ENCODE results near the gene PHACTR1. TPM values are rescaled to one million over a fixed set of nuclear protein-coding genes. Genes with fewer than 3 reads are reported as not detected.

PHACTR1 gene
- total RNA-seq, 2 experiments from 2014 or later, result 1.3 to 2.3 TPM

GRCh38 chr6:12916006-12916405, 199.4 kb downstream of the PHACTR1 start:
- Mint-ChIP-seq H3K4me3 (no peak overlapping the region), H3K4me1 (ENCODE audit: low read depth) (no peaks in the 10 kb centered on the region), H3K36me3 (ENCODE audit: low read depth) (no peaks in the 10 kb centered on the region), H3K27me3 (no peaks in the 10 kb centered on the region), H3K9me3 (no peaks in the 10 kb centered on the region), H3K27ac (no peak overlapping the region)
- intact Hi-C loops (cut with DNase I, micrococcal nuclease), result no loop called here
- DNase-seq, result peak in 2 of 14 experiments; percentile 12 to 25
- Histone ChIP-seq H3K36me3 (ENCODE audit: insufficient read depth, low read length) (no peaks in the 10 kb centered on the region), H3K27ac (ENCODE audit: low read depth in 1 of 2, low read length in 2 of 2) (no peak overlapping the region), H3K4me1 (ENCODE audit: insufficient read depth, low read length) (no peaks in the 10 kb centered on the region), H3K9me3 (ENCODE audit: control insufficient read depth in 1 of 2, insufficient read depth in 1 of 2, low read length in 2 of 2) (no peaks in the 10 kb centered on the region), H3K27me3 (ENCODE audit: control insufficient read depth in 1 of 2, insufficient read depth in 2 of 2, low read length in 2 of 2) (peaks cover 0 to 2% of the 10 kb centered on the region in 2 experiments), H3K4me3 (ENCODE audit: low read length) (no peak overlapping the region)
- ChIA-PET POLR2A (no interaction called here), CTCF (no interaction called here)
- TF ChIP-seq, protein P1, sequence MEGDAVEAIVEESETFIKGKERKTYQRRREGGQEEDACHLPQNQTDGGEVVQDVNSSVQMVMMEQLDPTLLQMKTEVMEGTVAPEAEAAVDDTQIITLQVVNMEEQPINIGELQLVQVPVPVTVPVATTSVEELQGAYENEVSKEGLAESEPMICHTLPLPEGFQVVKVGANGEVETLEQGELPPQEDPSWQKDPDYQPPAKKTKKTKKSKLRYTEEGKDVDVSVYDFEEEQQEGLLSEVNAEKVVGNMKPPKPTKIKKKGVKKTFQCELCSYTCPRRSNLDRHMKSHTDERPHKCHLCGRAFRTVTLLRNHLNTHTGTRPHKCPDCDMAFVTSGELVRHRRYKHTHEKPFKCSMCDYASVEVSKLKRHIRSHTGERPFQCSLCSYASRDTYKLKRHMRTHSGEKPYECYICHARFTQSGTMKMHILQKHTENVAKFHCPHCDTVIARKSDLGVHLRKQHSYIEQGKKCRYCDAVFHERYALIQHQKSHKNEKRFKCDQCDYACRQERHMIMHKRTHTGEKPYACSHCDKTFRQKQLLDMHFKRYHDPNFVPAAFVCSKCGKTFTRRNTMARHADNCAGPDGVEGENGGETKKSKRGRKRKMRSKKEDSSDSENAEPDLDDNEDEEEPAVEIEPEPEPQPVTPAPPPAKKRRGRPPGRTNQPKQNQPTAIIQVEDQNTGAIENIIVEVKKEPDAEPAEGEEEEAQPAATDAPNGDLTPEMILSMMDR (IDR thresholded peaks at IDR 0.05), result no peak
- no peak for ATAC-seq (ENCODE audit: poor library complexity)

- no peaks in the 10 kb centered on the region for H3K4me1 Mint-ChIP-seq (ENCODE audit: low read depth)
- H3K27me3 ChIP-seq (ENCODE audit: control insufficient read depth in 1 of 2, insufficient read depth in 2 of 2, low read length in 2 of 2), result peaks cover 0 to 2% of the 10 kb centered on the region in 2 experiments
- no peak overlapping the region for H3K4me3 ChIP-seq (ENCODE audit: low read length)
- no peak for ATAC-seq (ENCODE audit: poor library complexity)
- ChIA-PET POLR2A (no interaction called here), CTCF (no interaction called here)
- TF ChIP-seq, protein P1 (IDR thresholded peaks at IDR 0.05), result no peak
- no peaks in the 10 kb centered on the region for H3K9me3 Mint-ChIP-seq
- intact Hi-C loops (cut with DNase I, micrococcal nuclease), result no loop called here
- H3K27me3 Mint-ChIP-seq, result no peaks in the 10 kb centered on the region
- H3K9me3 ChIP-seq (ENCODE audit: control insufficient read depth in 1 of 2, insufficient read depth in 1 of 2, low read length in 2 of 2), result no peaks in the 10 kb centered on the region
- H3K4me3 Mint-ChIP-seq, result no peak overlapping the region
- H3K27ac ChIP-seq (ENCODE audit: low read depth in 1 of 2, low read length in 2 of 2), result no peak overlapping the region
- H3K36me3 ChIP-seq (ENCODE audit: insufficient read depth, low read length), result no peaks in the 10 kb centered on the region
- no peak for DNase-seq
- no peaks in the 10 kb centered on the region for H3K4me1 ChIP-seq (ENCODE audit: insufficient read depth, low read length)
- no peak overlapping the region for H3K27ac Mint-ChIP-seq
- no peaks in the 10 kb centered on the region for H3K36me3 Mint-ChIP-seq (ENCODE audit: low read depth)
These were observed 200.0 kb downstream of the PHACTR1 start for GRCh38 chr6:12916420-12917136.

DNA sequence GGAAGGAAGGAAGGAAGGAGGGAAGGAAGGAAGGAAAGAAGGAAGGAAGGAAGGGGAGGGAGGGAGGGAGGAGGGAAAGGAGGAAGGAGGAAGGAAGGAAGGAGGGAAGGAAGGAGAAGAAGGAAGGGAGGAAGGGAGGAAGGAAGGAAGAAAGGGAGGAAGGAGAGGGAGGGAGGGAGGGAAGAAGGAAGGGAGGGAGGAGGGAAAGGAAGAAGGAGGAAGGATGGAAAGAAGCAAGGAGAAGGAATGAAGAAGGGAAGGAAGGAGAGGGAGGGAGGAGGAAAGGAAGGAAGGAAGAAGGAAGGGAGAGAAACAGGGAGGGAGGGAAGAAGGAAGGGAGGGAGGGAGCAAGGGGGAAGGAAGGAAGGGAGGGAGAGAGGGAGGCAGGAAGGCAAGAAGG, 204.9 kb downstream of the PHACTR1 start:
- no peaks in the 10 kb centered on the region for H3K4me1 ChIP-seq (ENCODE audit: insufficient read depth, low read length)
- TF ChIP-seq, protein P1 (IDR thresholded peaks at IDR 0.05), result no peak
- intact Hi-C loops (cut with DNase I, micrococcal nuclease), result no loop called here
- no peak for DNase-seq
- Mint-ChIP-seq H3K9me3 (no peaks in the 10 kb centered on the region), H3K27ac (no peak overlapping the region), H3K36me3 (ENCODE audit: low read depth) (no peaks in the 10 kb centered on the region), H3K27me3 (peaks cover 5% of the 10 kb centered on the region), H3K4me3 (no peak overlapping the region), H3K4me1 (ENCODE audit: low read depth) (no peaks in the 10 kb centered on the region)
- H3K27me3 ChIP-seq (ENCODE audit: control insufficient read depth in 1 of 2, insufficient read depth in 2 of 2, low read length in 2 of 2), result no peaks in the 10 kb centered on the region
- H3K4me3 ChIP-seq (ENCODE audit: low read length), result no peak overlapping the region
- CTCF ChIA-PET, result no interaction called here
- H3K9me3 ChIP-seq (ENCODE audit: control insufficient read depth in 1 of 2, insufficient read depth in 1 of 2, low read length in 2 of 2), result no peaks in the 10 kb centered on the region
- no peaks in the 10 kb centered on the region for H3K36me3 ChIP-seq (ENCODE audit: insufficient read depth, low read length)
- no peak for ATAC-seq (ENCODE audit: poor library complexity)
- POLR2A ChIA-PET, result no interaction called here
- H3K27ac ChIP-seq (ENCODE audit: low read depth in 1 of 2, low read length in 2 of 2), result no peak overlapping the region

All from CD4-positive, alpha-beta T cell (primary cell).